Lung (tissue), 12 donors: ENCODE measurements around the gene TMIGD2. TPM values are rescaled to one million over a fixed set of nuclear protein-coding genes. Genes with fewer than 3 reads are reported as not detected.
A peak's percentile ranks its signal among the peaks of the same experiment; 100 is the strongest.

Experiments used
- ATAC-seq: fragments of 200-7000 bp; cut with Tn5 transposase; one replicate; pipeline ENCODE4 v1.9.1; 2020; ENCODE audit warnings: moderate number of reproducible peaks; ENCODE audit not compliant: insufficient read depth, low FRiP score
- DNase-seq, 3 donors: peaks; one replicate each; pipeline ENCODE4 v3.0.0-alpha.2; 2013 to 2017
- H3K27ac ChIP-seq, 2 donors: one replicate each; pipeline ENCODE4 v1.5.1; 2013; ENCODE audit warnings: mild to moderate bottlenecking in 2 of 2, moderate library complexity in 2 of 2, control low read depth in 1 of 2, inconsistent platforms in 1 of 2, low read depth in 1 of 2, low read length in 1 of 2
- H3K27me3 ChIP-seq, 3 donors: one replicate each; pipeline ENCODE4 v1.5.1; 2013; ENCODE audit warnings: low read length in 2 of 3; ENCODE audit not compliant: control insufficient read depth in 3 of 3, insufficient read depth in 3 of 3
- H3K36me3 ChIP-seq, 4 donors: one replicate each; pipeline ENCODE4 v1.5.1; 2013; ENCODE audit warnings: low read length in 4 of 4, mild to moderate bottlenecking in 1 of 4, moderate library complexity in 1 of 4; ENCODE audit not compliant: control insufficient read depth in 4 of 4, insufficient read depth in 4 of 4
- H3K4me1 ChIP-seq, 5 donors: one replicate each; pipeline ENCODE4 v1.5.1; 2013; ENCODE audit warnings: low read length in 5 of 5, mild to moderate bottlenecking in 2 of 5, moderate library complexity in 1 of 5; ENCODE audit not compliant: control insufficient read depth in 5 of 5, insufficient read depth in 5 of 5
- H3K4me3 ChIP-seq: one replicate; pipeline ENCODE4 v1.5.1; 2013; ENCODE audit warnings: mild to moderate bottlenecking, control low read depth, moderate library complexity
- H3K9ac ChIP-seq, 2 donors: one replicate each; pipeline ENCODE4 v1.5.1; 2013; ENCODE audit warnings: low read length in 2 of 2, control low read depth in 1 of 2; ENCODE audit not compliant: insufficient read depth in 1 of 2
- H3K9me3 ChIP-seq, 4 donors: one replicate each; pipeline ENCODE4 v1.5.1; 2013; ENCODE audit warnings: low read length in 3 of 4, mild to moderate bottlenecking in 1 of 4, moderate library complexity in 1 of 4; ENCODE audit not compliant: control insufficient read depth in 4 of 4, insufficient read depth in 3 of 4
- WGBS, 2 donors: extraction: QIAGEN DNeasy Blood & Tissue Kit; methylation state at CpG; one replicate each; pipeline ENCODE4 v1.1.7; 2013; 5-methylcytosine and 5-hydroxymethylcytosine counted together
- polyA plus RNA-seq, 2 donors: library from polyadenylated mRNA; stranded (reverse); fragments of 200-250 nt; gene quantifications; one replicate each; pipeline ENCODE4 v1.2.1, GENCODE V29; 2013
- total RNA-seq, 2 donors: library from RNA; depleted of rRNA in 1 of 2; stranded (reverse); fragments of >200 nt in 1 of 2; gene quantifications; one replicate each; pipeline ENCODE4 v1.2.1, GENCODE V29; 2014 to 2021
- TF ChIP-seq, protein P1 (sequence below): IDR thresholded peaks from 2 replicates; pipeline ENCODE4 v1.5.1; 2012; ENCODE audit warnings: mild to moderate bottlenecking; ENCODE audit errors: control extremely low read depth, extremely low read depth
- donor health status: control.
- donor health status: control.
- donor health status: Bipolar disorder and iron deficiency.
- donor health status: healthy.
- donor health status: DM: yes; HTN: yes; CAD: no.

Gene TMIGD2
- total and polyA plus RNA-seq, 4 donors: 0.34 to 1.7 (median 1.1) TPM

DNA sequence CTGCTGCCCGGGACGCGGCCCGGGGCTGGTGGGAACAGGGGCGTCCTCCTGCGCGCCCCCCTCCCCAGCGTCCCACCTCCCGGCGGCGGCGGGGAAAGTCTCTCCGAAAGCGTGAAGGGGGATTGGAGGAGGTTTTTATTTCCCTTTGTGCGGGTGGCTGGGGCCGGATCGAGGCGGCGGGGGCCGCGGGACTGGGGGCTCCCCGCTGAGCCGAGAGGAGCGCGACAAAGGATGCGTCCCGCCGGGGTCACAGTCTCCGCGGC, 23.0 kb downstream of the TMIGD2 start:
- ATAC-seq: no peak
- TF ChIP-seq, protein P1, sequence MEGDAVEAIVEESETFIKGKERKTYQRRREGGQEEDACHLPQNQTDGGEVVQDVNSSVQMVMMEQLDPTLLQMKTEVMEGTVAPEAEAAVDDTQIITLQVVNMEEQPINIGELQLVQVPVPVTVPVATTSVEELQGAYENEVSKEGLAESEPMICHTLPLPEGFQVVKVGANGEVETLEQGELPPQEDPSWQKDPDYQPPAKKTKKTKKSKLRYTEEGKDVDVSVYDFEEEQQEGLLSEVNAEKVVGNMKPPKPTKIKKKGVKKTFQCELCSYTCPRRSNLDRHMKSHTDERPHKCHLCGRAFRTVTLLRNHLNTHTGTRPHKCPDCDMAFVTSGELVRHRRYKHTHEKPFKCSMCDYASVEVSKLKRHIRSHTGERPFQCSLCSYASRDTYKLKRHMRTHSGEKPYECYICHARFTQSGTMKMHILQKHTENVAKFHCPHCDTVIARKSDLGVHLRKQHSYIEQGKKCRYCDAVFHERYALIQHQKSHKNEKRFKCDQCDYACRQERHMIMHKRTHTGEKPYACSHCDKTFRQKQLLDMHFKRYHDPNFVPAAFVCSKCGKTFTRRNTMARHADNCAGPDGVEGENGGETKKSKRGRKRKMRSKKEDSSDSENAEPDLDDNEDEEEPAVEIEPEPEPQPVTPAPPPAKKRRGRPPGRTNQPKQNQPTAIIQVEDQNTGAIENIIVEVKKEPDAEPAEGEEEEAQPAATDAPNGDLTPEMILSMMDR: no peak
- H3K27ac ChIP-seq: no peak overlapping the region
- no peak overlapping the region for H3K4me3 ChIP-seq
- peaks cover 15 to 24% (median 22%) of the 10 kb centered on the region in 3 donors for H3K27me3 ChIP-seq
- WGBS, 2 donors: 0 to 2% methylated on average over 16 to 30 of the region's 30 CpGs
- no peaks in the 10 kb centered on the region for H3K36me3 ChIP-seq
- H3K9me3 ChIP-seq: peaks cover 0 to 1% (median 0%) of the 10 kb centered on the region in 4 donors
- no peak overlapping the region for H3K9ac ChIP-seq
- H3K4me1 ChIP-seq: peaks cover 0 to 7% (median 3%) of the 10 kb centered on the region in 5 donors
- no peak for DNase-seq

- no peak within 1 kb of the TSS for H3K9ac ChIP-seq
- peaks cover 0 to 7% (median 3%) of the 10 kb centered on the region in 5 donors for H3K4me1 ChIP-seq
- peaks cover 0 to 1% (median 0%) of the 10 kb centered on the region in 4 donors for H3K9me3 ChIP-seq
- 0 to 4% methylated on average over 30 to 44 of the region's 44 CpGs for WGBS, 2 donors
- ATAC-seq: no peak
- no peaks in the 10 kb centered on the region for H3K36me3 ChIP-seq
- H3K27ac ChIP-seq: no peak within 1 kb of the TSS
- peaks cover 15 to 24% (median 22%) of the 10 kb centered on the region in 3 donors for H3K27me3 ChIP-seq
- DNase-seq: peak; percentile 21 to 46 (median 41)
- TF ChIP-seq, protein P1: no peak
- H3K4me3 ChIP-seq: no peak within 1 kb of the TSS
Measured at GRCh38 chr19:4278419-4279266, 23.5 kb downstream of the TMIGD2 start, which contains the start of gene SHD. Gene SHD (plus strand): TSS chr19:4279266. CDS start chr19:4280064, 798 bp downstream.

DNA sequence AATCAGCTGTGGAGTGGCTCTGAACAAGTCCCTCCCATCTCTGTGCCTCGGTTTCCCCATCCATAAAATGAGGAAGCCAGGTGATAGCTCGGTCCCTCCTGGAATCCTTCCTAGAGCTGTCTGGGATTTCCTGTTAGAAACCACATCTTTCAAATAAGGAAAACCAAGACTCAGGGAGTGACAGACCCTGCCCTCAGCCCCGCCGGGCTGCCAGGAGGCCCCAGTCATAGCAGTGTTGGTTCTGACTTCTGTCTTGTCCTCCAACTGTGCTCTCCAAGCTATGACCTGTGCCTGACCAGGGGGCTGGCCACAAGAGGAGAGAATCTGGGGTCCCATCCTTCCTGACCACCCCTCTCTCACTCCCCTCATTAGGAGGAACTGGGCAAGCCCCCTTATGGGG, 24.2 kb downstream of the TMIGD2 start:
- Histone ChIP-seq H3K4me1 (peaks cover 0 to 7% (median 3%) of the 10 kb centered on the region in 5 donors), H3K9ac (no peak overlapping the region), H3K9me3 (peaks cover 0 to 1% (median 0%) of the 10 kb centered on the region in 4 donors), H3K4me3 (no peak overlapping the region), H3K27me3 (peaks cover 15 to 24% (median 20%) of the 10 kb centered on the region in 3 donors), H3K27ac (no peak overlapping the region), H3K36me3 (no peaks in the 10 kb centered on the region)
- 17 to 23% methylated on average over 4 of the region's 4 CpGs for WGBS, 2 donors
- no peak for ATAC-seq
- DNase-seq: no peak
- TF ChIP-seq, protein P1: no peak
